Naive B cell (primary cell): ENCODE data around the gene RREB1. TPM values are rescaled to one million over a fixed set of nuclear protein-coding genes. Genes with fewer than 3 reads are reported as not detected.

Source experiments
- ATAC-seq, 2 donors: fragments of 150-1000 bp; cut with Tn5 transposase; 2 replicates each; pipeline ENCODE4 v1.10.0; 2021; ENCODE audit warnings: low read depth in 2 of 2, mild to moderate bottlenecking in 2 of 2, moderate library complexity in 2 of 2
- DNase-seq: peaks from one replicate; pipeline ENCODE4 v3.0.0; 2022
- H3K27ac Mint-ChIP-seq, 6 donors: one replicate each; pipeline ENCODE4 v1.8.0; 2020 to 2022; ENCODE audit warnings: mild to moderate bottlenecking in 6 of 6, mixed read lengths in 6 of 6, moderate library complexity in 5 of 6, inconsistent platforms in 2 of 6
- H3K27me3 Mint-ChIP-seq, 3 donors: one replicate each; pipeline ENCODE4 v1.8.0; 2021 to 2022; ENCODE audit warnings: mixed read lengths in 3 of 3, mild to moderate bottlenecking in 1 of 3
- H3K36me3 Mint-ChIP-seq, 2 donors: one replicate each; pipeline ENCODE4 v1.8.0; 2020 to 2022; ENCODE audit warnings: mixed read lengths in 2 of 2, inconsistent platforms in 1 of 2, mild to moderate bottlenecking in 1 of 2
- H3K4me1 Mint-ChIP-seq, 3 donors: one replicate each; pipeline ENCODE4 v1.8.0; 2020 to 2022; ENCODE audit warnings: mixed read lengths in 3 of 3, inconsistent platforms in 1 of 3, mild to moderate bottlenecking in 1 of 3, moderate library complexity in 1 of 3
- H3K4me3 Mint-ChIP-seq, 8 donors: one replicate each; pipeline ENCODE4 v1.8.0; 2020 to 2022; ENCODE audit warnings: mild to moderate bottlenecking in 8 of 8, mixed read lengths in 8 of 8, moderate library complexity in 8 of 8, inconsistent platforms in 2 of 8
- H3K9me3 Mint-ChIP-seq, 7 donors: one replicate each; pipeline ENCODE4 v1.8.0; 2020 to 2022; ENCODE audit warnings: mixed read lengths in 7 of 7, mild to moderate bottlenecking in 5 of 7, inconsistent platforms in 2 of 7, moderate library complexity in 1 of 7
- polyA plus RNA-seq, 6 donors: library from polyadenylated mRNA; unstranded; fragments of 300-500 nt; fragmentation: Illumina TruSeq; gene quantifications; one replicate each; pipeline ENCODE4 v1.2.3, GENCODE V29; 2021; ENCODE audit warnings: low read depth in 6 of 6

RREB1 gene
- polyA plus RNA-seq, 6 donors from 2014 or later = 1.5 to 9.9 (median 5.2) TPM

- Mint-ChIP-seq H3K27ac (peak overlapping the region in 4 of 6 donors; percentile 27 to 56 (median 42)), H3K4me1 (peaks cover 12 to 23% (median 14%) of the 10 kb centered on the region in 3 donors), H3K36me3 (peaks cover 0 to 11% of the 10 kb centered on the region in 2 donors)
Measured at GRCh38 chr6:7283676-7284075, 175.9 kb downstream of the RREB1 start.

GRCh38 chr6:7285416-7285815 is 177.7 kb downstream of the RREB1 start:
- Mint-ChIP-seq H3K36me3 (peaks cover 0 to 11% of the 10 kb centered on the region in 2 donors), H3K9me3 (no peaks in the 10 kb centered on the region), H3K27ac (peak overlapping the region in 2 of 6 donors; percentile 12 to 81), H3K4me1 (peaks cover 8 to 13% (median 10%) of the 10 kb centered on the region in 3 donors), H3K27me3 (no peaks in the 10 kb centered on the region), H3K4me3 (no peak overlapping the region)
- ATAC-seq = no peak
- DNase-seq = no peak

More at GRCh38 chr6:7283676-7284075, 175.9 kb downstream of the RREB1 start:
- H3K9me3 Mint-ChIP-seq = no peaks in the 10 kb centered on the region
- no peaks in the 10 kb centered on the region for H3K27me3 Mint-ChIP-seq
- no peak for DNase-seq
- no peak overlapping the region for H3K4me3 Mint-ChIP-seq
- ATAC-seq = no peak

GRCh38 chr6:7290079-7290478 is 182.3 kb downstream of the RREB1 start:
- H3K27ac Mint-ChIP-seq = peak overlapping the region in 1 of 6 donors; percentile 15
- no peak for DNase-seq
- no peak for ATAC-seq
- no peak overlapping the region for H3K4me3 Mint-ChIP-seq
- H3K4me1 Mint-ChIP-seq = no peaks in the 10 kb centered on the region
- no peaks in the 10 kb centered on the region for H3K9me3 Mint-ChIP-seq
- H3K27me3 Mint-ChIP-seq = no peaks in the 10 kb centered on the region
- peaks cover 12 to 19% of the 10 kb centered on the region in 2 donors for H3K36me3 Mint-ChIP-seq

GRCh38 chr6:7292596-7293255 is 185.0 kb downstream of the RREB1 start:
- H3K27ac Mint-ChIP-seq = peak overlapping the region in 2 of 6 donors; percentile 21 to 72
- H3K4me1 Mint-ChIP-seq = no peaks in the 10 kb centered on the region
- peaks cover 12 to 16% of the 10 kb centered on the region in 2 donors for H3K36me3 Mint-ChIP-seq

GRCh38 chr6:7295916-7296315 is 188.2 kb downstream of the RREB1 start:
- Mint-ChIP-seq H3K27me3 (no peaks in the 10 kb centered on the region), H3K36me3 (peaks cover 23 to 26% of the 10 kb centered on the region in 2 donors), H3K27ac (no peak overlapping the region), H3K4me3 (no peak overlapping the region), H3K9me3 (no peaks in the 10 kb centered on the region), H3K4me1 (peaks cover 0 to 4% (median 3%) of the 10 kb centered on the region in 3 donors)
- ATAC-seq (no peak), DNase-seq (no peak)

More at GRCh38 chr6:7292596-7293255, 185.0 kb downstream of the RREB1 start:
- DNase-seq (no peak), ATAC-seq (no peak)
- H3K4me3 Mint-ChIP-seq = no peak overlapping the region
- no peaks in the 10 kb centered on the region for H3K9me3 Mint-ChIP-seq
- H3K27me3 Mint-ChIP-seq = no peaks in the 10 kb centered on the region

GRCh38 chr6:7296602-7297001 is 188.8 kb downstream of the RREB1 start:
- H3K27ac Mint-ChIP-seq = peak overlapping the region in 1 of 6 donors; percentile 48
- H3K27me3 Mint-ChIP-seq = no peaks in the 10 kb centered on the region
- H3K36me3 Mint-ChIP-seq = peaks cover 30 to 33% of the 10 kb centered on the region in 2 donors
- DNase-seq = no peak
- H3K4me1 Mint-ChIP-seq = peaks cover 0 to 4% (median 3%) of the 10 kb centered on the region in 3 donors
- H3K9me3 Mint-ChIP-seq = no peaks in the 10 kb centered on the region
- H3K4me3 Mint-ChIP-seq = no peak overlapping the region
- no peak for ATAC-seq

GRCh38 chr6:7298113-7298512 is 190.4 kb downstream of the RREB1 start:
- no peak overlapping the region for H3K27ac Mint-ChIP-seq
- no peaks in the 10 kb centered on the region for H3K27me3 Mint-ChIP-seq
- ATAC-seq (no peak), DNase-seq (no peak)
- peaks cover 0 to 4% (median 3%) of the 10 kb centered on the region in 3 donors for H3K4me1 Mint-ChIP-seq
- no peak overlapping the region for H3K4me3 Mint-ChIP-seq
- no peaks in the 10 kb centered on the region for H3K9me3 Mint-ChIP-seq
- peaks cover 21 to 29% of the 10 kb centered on the region in 2 donors for H3K36me3 Mint-ChIP-seq

GRCh38 chr6:7300926-7301325 is 193.2 kb downstream of the RREB1 start:
- Mint-ChIP-seq H3K27me3 (no peaks in the 10 kb centered on the region), H3K36me3 (peaks cover 32 to 44% of the 10 kb centered on the region in 2 donors)

More at GRCh38 chr6:7300926-7301325, 193.2 kb downstream of the RREB1 start:
- ATAC-seq = no peak
- Mint-ChIP-seq H3K27ac (peak overlapping the region in 3 of 6 donors; percentile 11 to 28 (median 16)), H3K4me3 (no peak overlapping the region), H3K9me3 (no peaks in the 10 kb centered on the region), H3K4me1 (peaks cover 10 to 14% (median 14%) of the 10 kb centered on the region in 3 donors)
- no peak for DNase-seq

Other genes with a start within 250 kb of the RREB1 start
- gene SSR1, start 205.2 kb downstream of the RREB1 start, polyA plus RNA-seq = 100 to 1,000 TPM; 122 to 167 (median 147) TPM